ENCODE measurements around the gene CEBPA.

CEBPA gene

GRCh38 chr19:33339016-33339984, 37.0 kb upstream of the CEBPA start:
- TF ChIP-seq, protein P1, sequence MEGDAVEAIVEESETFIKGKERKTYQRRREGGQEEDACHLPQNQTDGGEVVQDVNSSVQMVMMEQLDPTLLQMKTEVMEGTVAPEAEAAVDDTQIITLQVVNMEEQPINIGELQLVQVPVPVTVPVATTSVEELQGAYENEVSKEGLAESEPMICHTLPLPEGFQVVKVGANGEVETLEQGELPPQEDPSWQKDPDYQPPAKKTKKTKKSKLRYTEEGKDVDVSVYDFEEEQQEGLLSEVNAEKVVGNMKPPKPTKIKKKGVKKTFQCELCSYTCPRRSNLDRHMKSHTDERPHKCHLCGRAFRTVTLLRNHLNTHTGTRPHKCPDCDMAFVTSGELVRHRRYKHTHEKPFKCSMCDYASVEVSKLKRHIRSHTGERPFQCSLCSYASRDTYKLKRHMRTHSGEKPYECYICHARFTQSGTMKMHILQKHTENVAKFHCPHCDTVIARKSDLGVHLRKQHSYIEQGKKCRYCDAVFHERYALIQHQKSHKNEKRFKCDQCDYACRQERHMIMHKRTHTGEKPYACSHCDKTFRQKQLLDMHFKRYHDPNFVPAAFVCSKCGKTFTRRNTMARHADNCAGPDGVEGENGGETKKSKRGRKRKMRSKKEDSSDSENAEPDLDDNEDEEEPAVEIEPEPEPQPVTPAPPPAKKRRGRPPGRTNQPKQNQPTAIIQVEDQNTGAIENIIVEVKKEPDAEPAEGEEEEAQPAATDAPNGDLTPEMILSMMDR (IDR thresholded peaks at IDR 0.05) = no peak
- Mint-ChIP-seq H3K27me3 (ENCODE audit: low read depth, poor library complexity) (peaks cover 56% of the 10 kb centered on the region), H3K27ac (no peak overlapping the region), H3K36me3 (ENCODE audit: low read depth) (no peaks in the 10 kb centered on the region), H3K9me3 (no peaks in the 10 kb centered on the region), H3K4me1 (peaks cover 3% of the 10 kb centered on the region), H3K4me3 (no peak overlapping the region)
- DNase-seq = no peak

GRCh38 chr19:33335446-33335845, 33.1 kb upstream of the CEBPA start:
- Mint-ChIP-seq H3K9me3 (no peaks in the 10 kb centered on the region), H3K27ac (no peak overlapping the region)
- TF ChIP-seq, protein P1 (IDR thresholded peaks at IDR 0.05) = no peak

GRCh38 chr19:33334271-33334670, 31.9 kb upstream of the CEBPA start:
- Mint-ChIP-seq H3K9me3 (no peaks in the 10 kb centered on the region), H3K27me3 (ENCODE audit: low read depth, poor library complexity) (peaks cover 29% of the 10 kb centered on the region), H3K27ac (no peak overlapping the region), H3K4me3 (no peak overlapping the region), H3K4me1 (no peaks in the 10 kb centered on the region), H3K36me3 (ENCODE audit: low read depth) (no peaks in the 10 kb centered on the region)
- TF ChIP-seq, protein P1 (IDR thresholded peaks at IDR 0.05) = no peak
- no peak for DNase-seq

More at GRCh38 chr19:33335446-33335845, 33.1 kb upstream of the CEBPA start:
- H3K27me3 Mint-ChIP-seq (ENCODE audit: low read depth, poor library complexity) = peaks cover 38% of the 10 kb centered on the region
- no peaks in the 10 kb centered on the region for H3K36me3 Mint-ChIP-seq (ENCODE audit: low read depth)
- no peaks in the 10 kb centered on the region for H3K4me1 Mint-ChIP-seq
- no peak overlapping the region for H3K4me3 Mint-ChIP-seq
- DNase-seq = no peak

DNA sequence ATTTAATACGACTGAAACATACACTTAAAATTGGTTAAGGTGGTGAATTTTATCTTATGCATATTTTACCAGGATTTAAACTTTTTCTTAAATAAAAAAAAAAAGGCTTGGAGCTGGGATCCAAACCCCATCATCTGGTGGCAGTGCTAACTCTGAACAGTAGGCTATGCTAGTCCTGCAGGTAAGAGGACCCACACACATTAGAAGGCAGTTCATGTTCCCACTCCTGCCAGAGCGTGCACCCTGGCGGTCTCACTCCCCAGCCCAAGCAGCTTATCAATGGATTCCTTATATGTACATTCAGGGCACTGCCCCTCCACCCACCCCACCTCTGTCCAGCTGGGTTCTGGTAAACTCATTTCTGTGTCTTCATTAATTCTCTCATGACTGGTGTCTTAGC, 31.3 kb upstream of the CEBPA start:
- Mint-ChIP-seq H3K4me1 (no peaks in the 10 kb centered on the region), H3K36me3 (ENCODE audit: low read depth) (no peaks in the 10 kb centered on the region), H3K9me3 (peaks cover under 1% of the 10 kb centered on the region), H3K27me3 (ENCODE audit: low read depth, poor library complexity) (peaks cover 31% of the 10 kb centered on the region), H3K4me3 (no peak overlapping the region), H3K27ac (no peak overlapping the region)
- TF ChIP-seq, protein P1 (IDR thresholded peaks at IDR 0.05) = no peak
- no peak for DNase-seq

DNA sequence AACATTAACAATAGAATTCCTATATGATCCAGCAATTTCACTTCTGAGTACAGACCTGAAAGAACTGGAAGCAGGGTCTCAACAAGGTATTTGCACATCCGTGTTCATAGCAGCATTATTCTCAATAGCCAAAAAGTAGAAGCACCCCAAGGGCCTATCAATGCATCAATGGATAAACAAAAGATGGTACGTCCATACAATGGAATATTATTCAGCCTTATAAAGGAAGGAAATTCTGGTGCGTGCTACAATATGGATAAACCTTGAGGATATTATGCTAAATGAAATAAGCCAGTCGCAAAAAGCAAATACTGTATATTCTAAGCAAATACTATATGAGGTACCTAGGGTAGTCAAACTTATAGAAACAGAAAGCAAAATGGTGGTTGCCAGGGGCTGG, 30.8 kb upstream of the CEBPA start:
- peaks cover 31% of the 10 kb centered on the region for H3K27me3 Mint-ChIP-seq (ENCODE audit: low read depth, poor library complexity)

More for the DNA sequence above, 30.8 kb upstream of the CEBPA start:
- H3K4me3 Mint-ChIP-seq = no peak overlapping the region
- no peak for DNase-seq
- H3K4me1 Mint-ChIP-seq = no peaks in the 10 kb centered on the region
- no peak overlapping the region for H3K27ac Mint-ChIP-seq
- no peaks in the 10 kb centered on the region for H3K36me3 Mint-ChIP-seq (ENCODE audit: low read depth)
- TF ChIP-seq, protein P1 (IDR thresholded peaks at IDR 0.05) = no peak
- peaks cover 4% of the 10 kb centered on the region for H3K9me3 Mint-ChIP-seq
